Dedifferentiated amniotic fluid mesenchymal stem cell (primary cell): ENCODE measurements around the gene RPN2.

Experiments
- DNase-seq: peaks from one replicate; pipeline ENCODE4 v3.0.0-alpha.2; 2016; ENCODE audit errors: extremely low spot score

RPN2 gene

DNA sequence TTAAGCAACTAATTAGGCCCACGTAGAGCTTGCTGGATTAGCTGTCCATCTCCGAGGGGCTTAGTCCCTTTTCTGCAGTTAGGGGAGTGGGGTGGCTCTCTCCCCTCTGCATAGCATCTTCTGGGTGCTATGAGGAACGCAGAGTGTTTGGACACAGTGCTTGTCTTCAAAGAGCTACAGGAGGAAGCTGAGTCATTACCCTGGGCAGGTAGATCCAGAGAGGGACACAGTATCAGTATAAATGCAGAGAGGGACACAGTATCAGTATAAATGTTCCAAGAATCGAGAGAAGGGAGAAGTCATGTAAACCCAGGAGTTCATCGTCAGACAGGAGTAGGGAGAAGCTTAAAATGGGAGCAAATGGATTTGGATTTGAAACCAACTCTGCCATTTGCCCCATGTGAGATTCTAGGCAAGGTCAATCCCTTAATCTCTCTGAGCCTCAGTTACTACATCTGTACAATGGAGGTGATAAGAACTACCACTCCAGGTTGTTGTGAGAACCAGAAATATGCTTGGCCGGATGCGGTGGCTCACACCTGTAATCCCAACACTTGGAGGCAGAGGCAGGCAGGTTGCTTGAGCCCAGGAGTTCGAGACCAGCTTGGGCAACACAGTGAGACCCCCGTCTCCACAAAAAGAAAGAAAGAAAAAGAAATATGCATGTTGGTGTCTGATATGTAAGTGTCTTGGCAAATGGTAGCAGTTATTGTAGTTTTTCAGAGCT lies 88.0 kb downstream of the RPN2 start:
- DNase-seq = no peak

- no peak for DNase-seq
Measured at GRCh38 chr20:37267667-37268313, 88.7 kb downstream of the RPN2 start.

DNA sequence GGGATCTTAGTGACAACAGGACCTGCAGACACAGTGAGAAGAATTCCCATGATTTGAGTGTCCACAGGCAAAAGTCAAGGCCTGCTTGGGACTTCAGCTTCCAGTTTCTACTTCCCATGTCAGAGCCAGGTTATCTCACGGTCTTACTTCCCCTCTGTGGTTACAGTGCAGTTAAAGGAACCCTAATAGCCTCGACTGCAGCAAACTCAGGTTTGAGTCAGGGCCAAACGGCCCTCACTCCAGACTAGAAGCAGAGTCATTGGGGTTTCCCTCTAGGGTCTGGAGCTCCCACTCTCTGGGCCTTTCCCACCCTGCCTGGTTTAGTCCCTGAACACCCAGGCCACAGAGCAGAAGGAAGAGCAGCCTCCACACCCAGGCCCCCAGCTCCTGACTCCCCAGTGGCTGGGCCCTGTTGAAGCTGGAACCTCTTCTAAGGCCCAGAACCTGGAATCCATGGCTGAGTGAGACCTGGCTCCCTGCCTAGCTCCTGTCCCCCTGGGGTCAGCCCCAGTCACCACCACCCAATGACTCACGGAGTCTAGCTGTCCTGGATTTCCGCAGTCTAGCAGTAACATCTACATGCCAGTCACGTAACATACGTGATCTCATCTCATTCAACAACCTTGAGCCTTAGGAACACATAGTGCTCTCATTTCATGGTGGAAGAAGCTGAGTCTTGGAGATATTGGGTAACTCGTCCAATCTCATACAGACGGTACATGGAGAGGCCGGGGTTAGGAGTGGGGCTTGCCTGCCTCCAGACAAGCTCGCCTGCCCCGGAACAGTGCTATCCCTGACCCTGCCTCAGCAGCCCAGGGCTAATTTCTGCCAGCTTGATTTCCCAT lies 91.7 kb downstream of the RPN2 start:
- no peak for DNase-seq

DNA sequence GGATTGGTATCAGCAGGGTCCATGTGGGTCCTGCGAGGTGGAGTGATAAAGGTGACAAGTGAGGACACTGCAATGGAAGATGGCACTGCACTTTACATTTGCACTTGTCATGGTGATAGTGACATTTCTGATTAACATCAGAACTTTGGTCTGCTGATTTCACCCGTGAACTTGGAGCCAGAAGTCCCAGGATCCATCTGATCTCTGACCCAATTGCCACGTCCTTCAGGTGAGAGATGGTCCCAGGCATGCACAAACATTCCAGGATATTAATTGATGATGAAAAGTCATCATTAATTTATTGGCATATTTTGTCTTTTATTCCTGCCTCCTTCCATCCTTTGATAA lies 92.3 kb downstream of the RPN2 start:
- DNase-seq = no peak

DNA sequence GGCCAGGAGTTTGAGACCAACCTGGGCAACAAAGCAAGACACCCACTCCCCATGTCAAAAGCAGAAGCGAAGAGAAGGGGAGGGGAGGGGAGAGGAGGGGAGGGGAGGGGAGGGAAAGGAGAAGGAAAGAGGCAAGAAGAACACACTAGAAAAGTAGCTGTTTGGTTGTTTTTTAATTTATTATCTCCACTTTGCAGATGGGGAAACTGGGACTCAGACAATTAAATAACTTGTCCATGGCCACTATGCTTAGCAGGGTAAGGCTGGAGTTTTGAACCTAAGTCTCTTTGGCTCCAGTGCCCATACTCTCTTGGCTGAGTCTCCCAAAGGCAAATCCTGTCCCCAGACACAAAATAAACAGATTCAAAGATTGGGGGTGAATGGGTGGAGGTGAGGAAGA lies 94.9 kb downstream of the RPN2 start:
- no peak for DNase-seq

- no peak for DNase-seq
Measured at GRCh38 chr20:37274851-37275524, 95.9 kb downstream of the RPN2 start.

- peak; percentile 85 for DNase-seq
Measured at GRCh38 chr20:37276494-37277252, 97.5 kb downstream of the RPN2 start.

- no peak for DNase-seq
Measured at GRCh38 chr20:37277253-37277593, 98.1 kb downstream of the RPN2 start.

DNA sequence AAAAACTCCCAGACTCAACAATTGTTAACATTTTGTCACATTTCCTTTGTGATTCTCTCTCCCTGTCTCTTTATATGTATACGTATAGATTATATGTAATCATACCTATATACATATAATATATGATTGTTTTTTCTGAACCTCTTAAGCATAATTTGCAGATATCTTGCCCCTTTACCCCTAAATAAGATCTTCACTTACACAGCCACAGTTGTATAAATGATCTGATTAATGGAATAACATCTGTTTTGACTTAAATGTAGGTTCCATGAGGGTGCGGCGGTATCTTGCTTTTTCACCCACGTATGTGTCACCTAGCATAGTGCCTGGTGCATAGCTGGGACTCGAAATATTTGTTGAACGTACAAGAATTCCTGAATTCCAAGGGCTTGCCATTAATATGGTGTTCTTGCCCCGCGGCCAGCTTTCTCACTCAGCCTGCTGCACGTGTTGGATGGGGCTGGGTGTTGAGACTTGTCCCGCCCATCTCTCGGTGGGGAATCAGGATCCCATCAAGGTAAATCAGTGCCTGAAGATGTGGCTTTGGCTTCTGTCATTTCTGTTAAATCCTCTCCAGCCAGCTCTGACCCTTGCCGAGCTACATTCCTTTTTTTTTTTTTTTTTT lies 99.9 kb downstream of the RPN2 start:
- DNase-seq = no peak

DNA sequence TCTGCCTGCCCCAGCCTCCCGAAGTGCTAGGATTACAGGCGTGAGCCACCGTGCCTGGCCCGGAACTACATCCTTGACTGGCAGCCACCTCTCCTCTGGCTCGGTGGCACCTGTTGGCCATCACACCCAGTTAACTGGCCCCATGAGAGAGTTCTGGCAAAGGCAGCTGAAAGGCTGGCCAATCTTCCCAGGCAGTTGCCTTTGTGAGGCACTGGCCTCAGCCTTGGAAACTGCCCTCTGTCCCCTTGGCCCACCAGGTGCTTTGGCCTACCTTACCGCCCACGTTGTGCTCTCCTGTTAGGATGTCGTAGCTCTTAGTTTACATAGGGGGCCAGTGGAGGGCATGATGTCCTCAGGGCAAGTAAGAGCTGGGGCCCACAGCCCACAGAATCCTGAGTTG lies 100.7 kb downstream of the RPN2 start:
- no peak for DNase-seq

DNA sequence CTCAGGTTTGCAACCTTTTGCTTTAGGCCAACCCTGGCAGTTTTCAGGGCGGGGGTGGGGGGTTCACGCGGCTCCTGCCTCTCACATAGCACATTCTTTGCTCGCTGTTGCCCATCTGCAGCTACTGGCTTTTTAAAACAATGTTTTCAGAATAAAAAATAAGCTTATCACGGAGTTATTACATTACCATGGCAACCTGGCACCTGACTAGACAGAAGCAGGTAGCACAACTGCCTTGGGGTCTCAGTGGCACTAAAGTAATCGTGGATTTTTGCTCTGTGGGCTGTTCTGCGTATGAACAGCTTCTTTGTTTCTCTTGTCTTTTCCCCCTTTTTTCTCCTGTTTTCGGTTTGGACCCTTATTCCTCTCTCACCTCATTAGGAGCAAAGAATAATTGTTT lies 101.3 kb downstream of the RPN2 start:
- DNase-seq = no peak

DNA sequence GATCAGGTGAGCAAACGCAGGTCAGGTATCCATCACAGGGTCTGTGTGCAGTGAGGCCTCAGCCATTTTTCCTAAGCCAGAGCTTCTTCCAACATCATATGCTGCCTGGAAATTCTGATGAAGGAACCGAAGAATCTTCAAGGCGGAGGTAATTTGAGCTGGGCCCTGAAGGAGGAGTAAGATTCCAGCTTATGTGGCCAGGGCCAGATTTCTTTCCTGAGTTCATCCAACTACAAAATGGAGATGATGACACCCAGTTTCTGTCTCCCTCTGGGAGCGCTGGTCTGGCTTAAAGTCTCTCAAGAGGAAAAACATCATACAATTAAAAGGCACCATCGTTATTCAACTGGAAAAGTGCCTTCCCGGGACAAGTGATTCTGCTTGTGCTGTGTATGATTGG lies 103.4 kb downstream of the RPN2 start:
- DNase-seq = peak; percentile 78

- DNase-seq = no peak
Measured at GRCh38 chr20:37283530-37284195, 104.5 kb downstream of the RPN2 start.

DNA sequence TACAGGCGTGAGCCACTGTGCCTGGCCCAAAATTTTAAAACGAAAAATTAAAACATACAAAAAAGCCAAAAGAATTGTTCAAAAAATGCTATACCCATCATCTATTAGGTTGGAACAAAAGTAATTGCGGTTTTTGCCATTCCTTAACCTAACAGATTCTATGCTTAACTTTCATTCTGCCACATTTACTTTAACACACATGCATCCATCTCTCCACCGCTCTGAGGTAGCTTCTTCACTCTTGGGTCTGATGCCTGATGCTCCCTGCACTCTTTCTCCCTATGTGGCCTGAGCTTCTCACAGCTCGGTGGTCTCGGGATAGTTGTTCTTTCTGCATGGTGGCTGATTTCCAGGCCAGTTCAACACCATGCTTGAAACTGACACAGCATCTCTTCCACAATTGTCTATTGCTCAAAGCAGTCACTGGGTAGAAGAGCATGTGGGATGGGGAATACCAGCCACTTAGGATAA lies 105.6 kb downstream of the RPN2 start:
- no peak for DNase-seq

GRCh38 chr20:37285664-37286374 lies 106.7 kb downstream of the RPN2 start:
- DNase-seq = no peak

DNA sequence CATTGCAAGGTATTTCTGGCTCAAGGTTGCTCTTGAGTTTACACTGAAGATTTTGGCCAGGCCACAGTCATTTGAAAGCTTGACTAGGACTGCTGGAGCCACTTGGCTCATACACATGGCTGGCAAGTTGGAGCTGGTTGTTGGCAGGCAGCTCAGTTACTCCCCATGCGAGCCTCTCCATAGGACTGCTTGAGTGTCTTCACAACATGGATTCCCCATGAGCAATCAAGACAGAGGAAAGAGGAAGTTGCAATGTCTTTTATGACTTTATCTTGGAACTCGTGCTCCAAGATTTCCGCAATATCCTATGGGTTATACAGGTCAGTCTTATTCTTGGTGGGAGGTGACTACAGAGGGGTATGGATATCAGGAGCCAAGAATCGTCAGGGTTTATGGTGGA lies 109.0 kb downstream of the RPN2 start:
- no peak for DNase-seq

DNA sequence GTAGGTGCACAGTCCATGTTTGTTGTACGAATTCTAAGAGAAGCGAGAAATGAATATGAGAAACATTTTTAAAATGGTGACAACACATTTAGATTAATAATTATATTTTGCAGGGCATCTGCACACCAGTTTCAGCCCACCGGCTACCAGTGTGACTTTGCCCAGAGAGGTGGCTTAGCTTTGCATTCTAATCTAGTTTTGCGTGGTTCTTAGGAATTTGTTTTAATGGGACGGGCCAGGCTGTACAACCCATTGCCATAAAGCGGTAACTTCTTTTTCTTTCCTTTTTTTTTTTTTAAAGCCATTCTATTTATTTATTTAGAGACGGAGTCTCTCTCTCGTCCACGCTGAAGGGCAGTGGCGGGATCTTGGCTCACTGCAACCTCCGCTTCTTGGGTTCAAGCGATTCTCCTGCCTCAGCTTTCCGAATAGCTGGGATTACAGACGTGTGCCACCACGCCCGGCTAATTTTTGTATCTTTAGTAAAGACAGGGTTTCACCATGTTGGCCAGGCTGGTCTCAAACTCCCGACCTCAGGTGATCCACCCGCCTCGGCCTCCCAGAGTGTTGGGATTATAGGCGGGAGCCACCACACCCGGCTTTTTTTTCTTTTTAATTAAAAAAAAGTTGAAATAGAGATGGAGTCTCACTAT lies 111.2 kb downstream of the RPN2 start:
- DNase-seq = no peak
